ENCODE data around the gene SORCS2.

DNA sequence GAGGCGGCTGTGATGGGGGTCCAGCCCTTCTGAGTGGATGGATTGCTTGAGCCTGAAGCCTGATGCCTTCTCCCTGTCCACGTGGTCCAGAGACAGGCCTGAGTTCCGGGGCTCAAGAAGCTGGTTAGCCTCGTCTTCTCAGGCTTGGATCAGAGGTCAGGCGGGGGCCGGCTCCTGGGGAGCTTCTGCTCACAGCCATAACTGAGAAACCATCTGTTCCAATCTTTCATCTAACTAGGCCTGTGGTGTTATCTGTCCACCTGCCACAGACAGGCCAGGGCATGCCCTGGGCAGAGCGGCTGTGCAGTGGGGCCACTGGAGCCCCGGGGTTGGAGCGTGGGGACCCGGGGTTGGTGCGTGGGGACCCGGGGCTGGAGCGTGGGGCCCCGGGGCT lies 63.1 kb downstream of the SORCS2 start:
- TF ChIP-seq, protein P1, sequence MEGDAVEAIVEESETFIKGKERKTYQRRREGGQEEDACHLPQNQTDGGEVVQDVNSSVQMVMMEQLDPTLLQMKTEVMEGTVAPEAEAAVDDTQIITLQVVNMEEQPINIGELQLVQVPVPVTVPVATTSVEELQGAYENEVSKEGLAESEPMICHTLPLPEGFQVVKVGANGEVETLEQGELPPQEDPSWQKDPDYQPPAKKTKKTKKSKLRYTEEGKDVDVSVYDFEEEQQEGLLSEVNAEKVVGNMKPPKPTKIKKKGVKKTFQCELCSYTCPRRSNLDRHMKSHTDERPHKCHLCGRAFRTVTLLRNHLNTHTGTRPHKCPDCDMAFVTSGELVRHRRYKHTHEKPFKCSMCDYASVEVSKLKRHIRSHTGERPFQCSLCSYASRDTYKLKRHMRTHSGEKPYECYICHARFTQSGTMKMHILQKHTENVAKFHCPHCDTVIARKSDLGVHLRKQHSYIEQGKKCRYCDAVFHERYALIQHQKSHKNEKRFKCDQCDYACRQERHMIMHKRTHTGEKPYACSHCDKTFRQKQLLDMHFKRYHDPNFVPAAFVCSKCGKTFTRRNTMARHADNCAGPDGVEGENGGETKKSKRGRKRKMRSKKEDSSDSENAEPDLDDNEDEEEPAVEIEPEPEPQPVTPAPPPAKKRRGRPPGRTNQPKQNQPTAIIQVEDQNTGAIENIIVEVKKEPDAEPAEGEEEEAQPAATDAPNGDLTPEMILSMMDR (conservative IDR thresholded peaks at IDR 0.05; ENCODE audit: low read depth, low read length) = no peak
- TF ChIP-seq CEBPB (IDR thresholded peaks at IDR 0.05; ENCODE audit: low read depth, low read length) = no peak
- no peak for TF ChIP-seq POLR2A (IDR thresholded peaks at IDR 0.05; ENCODE audit: low read depth, low read length)
- no peak for TF ChIP-seq MXI1 (IDR thresholded peaks at IDR 0.05; ENCODE audit: borderline replicate concordance, low read depth, low read length)
- no peak for TF ChIP-seq FOS (IDR thresholded peaks at IDR 0.05; ENCODE audit: low read depth, low read length)
- TF ChIP-seq, protein P2, sequence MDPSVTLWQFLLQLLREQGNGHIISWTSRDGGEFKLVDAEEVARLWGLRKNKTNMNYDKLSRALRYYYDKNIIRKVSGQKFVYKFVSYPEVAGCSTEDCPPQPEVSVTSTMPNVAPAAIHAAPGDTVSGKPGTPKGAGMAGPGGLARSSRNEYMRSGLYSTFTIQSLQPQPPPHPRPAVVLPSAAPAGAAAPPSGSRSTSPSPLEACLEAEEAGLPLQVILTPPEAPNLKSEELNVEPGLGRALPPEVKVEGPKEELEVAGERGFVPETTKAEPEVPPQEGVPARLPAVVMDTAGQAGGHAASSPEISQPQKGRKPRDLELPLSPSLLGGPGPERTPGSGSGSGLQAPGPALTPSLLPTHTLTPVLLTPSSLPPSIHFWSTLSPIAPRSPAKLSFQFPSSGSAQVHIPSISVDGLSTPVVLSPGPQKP (IDR thresholded peaks at IDR 0.05; ENCODE audit: borderline replicate concordance, low read depth, low read length) = no peak
- no peak for TF ChIP-seq MAZ (IDR thresholded peaks at IDR 0.05; ENCODE audit: borderline replicate concordance, low read depth, low read length)
- no peak for TF ChIP-seq RAD21 (IDR thresholded peaks at IDR 0.05; ENCODE audit: low read length)
- no peak for TF ChIP-seq BHLHE40 (IDR thresholded peaks at IDR 0.05; ENCODE audit: low read depth, low read length)
- TF ChIP-seq, protein P3, sequence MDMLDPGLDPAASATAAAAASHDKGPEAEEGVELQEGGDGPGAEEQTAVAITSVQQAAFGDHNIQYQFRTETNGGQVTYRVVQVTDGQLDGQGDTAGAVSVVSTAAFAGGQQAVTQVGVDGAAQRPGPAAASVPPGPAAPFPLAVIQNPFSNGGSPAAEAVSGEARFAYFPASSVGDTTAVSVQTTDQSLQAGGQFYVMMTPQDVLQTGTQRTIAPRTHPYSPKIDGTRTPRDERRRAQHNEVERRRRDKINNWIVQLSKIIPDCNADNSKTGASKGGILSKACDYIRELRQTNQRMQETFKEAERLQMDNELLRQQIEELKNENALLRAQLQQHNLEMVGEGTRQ (IDR thresholded peaks at IDR 0.05; ENCODE audit: low read depth, low read length) = no peak
